KBM-7 (cell line): Measurements from ENCODE around the gene GPR18.

Experiments used
- DNase-seq: peaks from one replicate; pipeline ENCODE4 v3.0.0-alpha.2; 2015
- in situ Hi-C: fragments of 300-500 bp; cut with MboI; formaldehyde crosslinking; loops from 2 replicates; pipeline ENCODE4 v1.14.3; 2020; ENCODE audit warnings: low sequenced_read_pairs, low pct_unique_long_range_greater_than_20kb, mixed read lengths

GPR18 gene

DNA sequence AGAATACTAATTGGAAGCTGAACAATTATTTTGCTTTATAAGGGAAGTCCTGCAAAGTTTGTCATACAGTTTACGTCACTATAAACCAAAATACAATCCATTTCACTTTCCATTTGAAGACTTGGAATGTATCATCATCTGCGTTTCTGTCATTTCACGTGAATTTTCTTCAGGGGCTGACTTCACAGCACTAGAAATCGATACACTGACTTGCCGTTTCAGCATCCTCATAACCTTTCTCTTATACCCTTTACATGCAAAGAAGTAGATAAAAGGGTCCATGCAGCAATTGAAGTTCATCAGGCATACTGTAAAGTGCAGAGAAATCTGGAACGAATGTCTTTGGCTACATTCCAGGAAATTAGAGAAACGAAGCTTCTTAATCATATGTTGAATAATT lies 36.8 kb upstream of the GPR18 start:
- in situ Hi-C loops: no loop called here
- DNase-seq: no peak

DNA sequence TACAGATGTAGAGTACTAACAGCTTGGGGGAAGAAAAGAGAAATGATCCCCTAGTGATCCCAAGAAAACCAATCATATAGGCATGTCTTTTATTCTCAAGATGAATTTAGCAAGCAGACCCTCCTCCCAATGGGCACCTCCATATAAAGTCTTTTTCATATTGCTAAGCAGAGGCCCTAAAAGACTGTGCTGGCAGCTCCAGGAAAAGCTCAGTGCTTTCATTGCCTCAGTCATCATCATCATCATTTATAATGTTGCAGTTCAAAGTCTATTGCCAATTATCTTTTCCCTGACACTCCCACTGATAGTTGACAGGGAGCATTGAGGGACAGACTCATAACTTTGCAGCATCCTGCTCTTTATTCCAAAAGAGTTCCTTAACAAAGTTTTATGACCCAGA lies 36.0 kb upstream of the GPR18 start:
- in situ Hi-C loops: no loop called here
- no peak for DNase-seq

DNA sequence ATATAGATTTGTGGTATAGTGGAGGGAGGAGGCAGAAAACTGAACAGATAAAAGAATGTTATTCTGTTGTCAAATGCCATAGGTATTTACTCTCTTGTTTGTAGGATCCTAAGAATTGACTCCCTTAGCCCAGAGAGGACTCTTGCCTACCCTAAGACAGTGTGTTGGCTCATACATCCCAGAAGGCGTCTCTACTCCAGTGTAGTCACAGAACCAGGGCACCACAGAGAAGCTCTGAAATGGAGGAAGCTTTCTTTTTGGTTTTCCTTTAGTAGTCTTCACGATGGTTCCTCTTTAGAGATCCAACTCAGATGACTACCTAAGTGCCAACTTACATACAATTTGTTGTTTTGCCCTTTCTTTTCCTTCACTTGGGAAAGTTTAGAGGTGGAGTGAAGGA lies 35.0 kb upstream of the GPR18 start:
- in situ Hi-C loops: no loop called here
- DNase-seq: no peak

DNA sequence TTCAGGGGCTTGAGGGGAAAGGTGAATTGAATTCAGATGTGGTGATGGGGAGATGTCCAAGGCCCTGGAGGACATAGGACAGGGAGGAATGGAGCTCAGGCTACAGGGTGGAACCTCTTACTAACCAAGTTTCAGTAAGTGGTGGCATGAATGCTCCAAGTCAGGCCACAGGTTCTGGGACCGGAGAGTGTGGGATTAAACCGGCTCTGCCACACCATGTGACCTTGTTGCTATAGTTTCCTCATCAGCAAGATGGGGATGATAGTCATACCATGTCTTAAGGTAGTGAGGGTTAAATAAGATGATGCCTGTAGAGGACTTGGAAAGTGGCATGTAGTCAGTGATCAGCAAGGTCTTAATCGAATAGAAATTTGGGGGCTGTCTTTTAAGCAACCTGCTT lies 32.7 kb upstream of the GPR18 start:
- DNase-seq: no peak
- in situ Hi-C loops: no loop called here

DNA sequence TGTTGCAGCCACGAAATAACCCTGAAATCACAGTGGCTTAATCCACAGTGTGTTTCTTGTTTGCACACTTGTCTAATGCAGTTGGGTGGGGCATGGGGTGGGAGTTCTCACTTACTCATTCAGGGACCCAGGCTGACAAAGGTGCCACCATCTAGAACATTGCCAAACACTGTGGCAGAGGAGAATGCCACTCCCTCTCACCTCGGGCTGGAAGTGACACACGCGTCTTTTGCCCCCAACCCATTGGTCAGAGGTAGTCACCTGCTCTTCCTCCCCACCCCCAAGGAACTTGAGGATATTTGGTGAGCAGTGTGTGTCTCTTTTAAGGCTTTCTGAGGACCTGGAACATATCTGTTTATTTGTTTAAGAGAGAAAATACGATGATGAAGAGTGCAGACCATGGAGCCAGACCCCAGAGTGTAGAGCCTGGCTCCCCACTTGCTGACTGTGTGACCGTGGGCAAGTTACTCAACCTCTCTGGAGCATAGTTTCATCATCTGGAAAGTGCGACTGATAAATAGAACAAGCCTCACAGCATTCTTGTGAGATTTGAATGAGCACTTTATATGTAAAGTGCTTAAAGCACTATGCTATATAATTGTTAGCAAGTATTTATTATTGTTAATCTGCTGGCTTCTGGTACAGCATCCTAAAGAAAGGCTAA lies 31.6 kb upstream of the GPR18 start:
- in situ Hi-C loops: no loop called here
- no peak for DNase-seq

DNA sequence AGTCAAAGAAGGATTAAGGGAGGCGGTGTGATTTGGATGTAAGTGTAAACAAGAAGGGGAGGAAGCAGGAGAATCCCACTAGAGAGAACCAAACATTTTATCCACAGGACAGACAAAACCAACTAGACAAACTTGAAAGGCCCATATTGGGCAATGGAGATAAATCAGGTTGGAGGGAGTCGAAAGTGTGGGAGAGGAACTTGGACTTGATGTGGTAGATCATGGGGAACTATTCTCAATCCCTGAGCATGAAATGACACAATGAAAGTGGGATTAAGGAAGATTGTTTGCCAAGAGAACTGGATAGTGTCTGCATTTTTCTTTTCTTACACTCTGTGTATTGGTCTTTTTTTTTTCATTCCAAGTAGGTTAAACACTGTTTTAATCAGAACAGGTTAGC lies 31.1 kb upstream of the GPR18 start:
- DNase-seq: no peak
- in situ Hi-C loops: no loop called here

DNA sequence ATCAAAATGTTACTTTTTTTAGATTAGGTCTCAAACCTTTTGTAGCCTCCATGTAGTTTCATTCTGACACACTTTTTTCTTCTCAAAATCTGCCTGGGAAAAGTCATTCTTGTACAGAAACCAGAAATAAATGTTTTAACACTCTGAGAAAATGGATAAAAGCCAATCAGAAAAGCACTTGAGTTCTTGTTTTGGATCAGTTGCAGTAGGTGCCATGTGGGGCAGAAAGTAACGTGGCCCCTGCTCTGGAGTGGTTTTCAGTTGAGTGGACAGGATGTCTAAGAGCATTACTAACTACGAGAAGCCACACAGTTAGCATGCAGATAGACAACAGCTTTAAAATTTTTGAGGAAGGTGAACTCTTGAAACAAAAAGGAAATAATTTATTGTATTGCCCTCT lies 29.9 kb upstream of the GPR18 start:
- in situ Hi-C loops: no loop called here

DNA sequence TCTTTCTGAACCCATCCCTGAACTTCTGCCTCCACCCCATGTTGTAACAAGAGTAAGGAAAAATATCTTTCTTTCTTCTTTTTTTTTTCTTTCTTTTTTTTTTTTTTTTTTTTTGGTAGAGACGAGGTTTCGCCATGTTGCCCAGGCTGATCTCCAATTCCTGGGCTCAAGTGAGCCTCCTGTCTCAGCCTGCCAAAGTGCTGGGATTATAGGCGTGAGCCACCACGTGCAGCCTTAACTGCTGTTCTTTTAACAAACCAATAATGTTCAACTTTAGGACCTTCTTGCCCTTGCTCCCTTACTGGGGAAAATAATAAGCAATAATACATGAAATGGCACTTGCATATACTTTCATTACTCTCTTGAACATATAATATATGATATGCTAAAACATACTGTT lies 29.4 kb upstream of the GPR18 start:
- no peak for DNase-seq
- in situ Hi-C loops: no loop called here

More for the DNA sequence above, 29.9 kb upstream of the GPR18 start:
- DNase-seq: peak; percentile 28

DNA sequence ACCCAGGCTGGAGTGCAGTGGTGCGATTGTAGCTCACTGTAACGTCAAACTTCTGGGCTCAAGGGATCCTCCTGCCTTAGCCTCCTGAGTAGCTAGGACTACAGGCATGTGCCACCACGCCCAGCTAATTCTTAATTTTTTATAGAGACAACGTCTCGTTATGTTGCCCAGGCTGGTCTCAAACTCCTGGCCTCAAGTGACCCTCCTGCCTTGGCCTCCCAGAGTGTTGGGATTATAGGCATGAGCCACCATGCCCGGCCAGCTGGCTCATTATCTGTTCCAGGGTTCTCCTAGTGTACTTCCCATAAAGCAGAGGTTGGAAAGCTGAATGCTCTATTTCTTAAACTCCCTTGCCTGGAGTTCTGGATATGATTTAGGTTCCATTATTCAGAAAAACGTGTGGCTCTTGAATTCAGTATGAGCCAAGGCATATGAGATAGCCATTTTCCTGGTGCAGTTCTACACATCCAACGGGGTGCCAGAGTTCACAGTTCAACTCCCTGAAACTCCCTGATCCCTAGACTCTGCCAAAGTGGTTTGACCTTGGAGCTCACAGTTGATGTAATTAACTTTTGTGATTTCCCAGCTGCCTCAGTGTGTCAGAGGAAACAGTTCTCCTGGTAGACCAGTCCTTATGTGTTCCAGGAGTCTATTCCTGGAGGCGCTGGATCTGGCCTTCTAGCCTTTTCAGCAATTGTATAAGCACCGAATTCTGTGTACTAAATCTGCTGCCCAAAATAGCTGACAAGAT lies 27.4 kb upstream of the GPR18 start:
- no peak for DNase-seq
- in situ Hi-C loops: no loop called here

DNA sequence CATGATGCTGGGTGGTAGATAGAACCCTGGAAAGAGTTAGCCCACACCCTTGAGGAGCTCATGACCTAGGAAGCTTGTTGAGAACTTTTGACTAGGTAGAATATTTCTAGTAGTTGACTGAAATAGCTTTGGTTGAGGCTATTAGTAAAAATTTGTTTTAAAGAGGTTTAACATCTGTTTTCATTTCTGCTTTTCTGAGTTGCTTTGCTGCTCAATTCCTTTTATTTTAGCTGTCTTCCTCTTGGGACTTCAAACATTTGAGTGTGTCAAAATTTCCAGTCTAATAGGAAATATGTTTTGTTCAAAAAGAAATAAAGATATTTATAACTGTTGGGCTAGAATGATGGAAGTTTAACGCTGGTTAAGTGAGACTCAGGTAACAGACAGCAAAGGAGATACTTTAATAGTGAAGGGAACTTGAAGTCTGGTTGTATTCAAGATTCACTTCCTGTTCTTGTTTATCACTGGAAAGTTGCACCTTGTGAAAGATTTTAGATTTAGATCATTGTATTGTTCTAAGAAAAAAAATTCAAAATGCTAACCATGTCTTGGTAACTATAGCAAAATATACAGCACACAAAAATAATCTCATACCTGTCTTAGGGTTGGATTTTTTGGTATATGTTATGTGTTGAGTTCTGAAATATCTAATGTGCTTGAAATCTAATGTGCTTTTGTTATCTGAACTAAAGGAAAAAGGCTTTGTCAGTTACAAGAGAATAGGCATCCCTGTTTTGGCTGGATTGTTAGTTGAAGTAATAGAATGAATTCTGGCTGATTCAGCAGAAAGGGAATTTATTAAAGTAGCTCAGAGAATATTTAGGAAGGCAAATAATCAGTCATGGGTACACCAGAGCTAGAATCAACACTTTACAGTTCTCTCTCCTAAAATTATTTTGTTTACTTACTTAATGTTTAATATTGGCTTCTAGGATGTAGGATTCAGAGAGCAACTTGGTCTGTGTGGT lies 24.4 kb upstream of the GPR18 start:
- in situ Hi-C loops: no loop called here
- no peak for DNase-seq

DNA sequence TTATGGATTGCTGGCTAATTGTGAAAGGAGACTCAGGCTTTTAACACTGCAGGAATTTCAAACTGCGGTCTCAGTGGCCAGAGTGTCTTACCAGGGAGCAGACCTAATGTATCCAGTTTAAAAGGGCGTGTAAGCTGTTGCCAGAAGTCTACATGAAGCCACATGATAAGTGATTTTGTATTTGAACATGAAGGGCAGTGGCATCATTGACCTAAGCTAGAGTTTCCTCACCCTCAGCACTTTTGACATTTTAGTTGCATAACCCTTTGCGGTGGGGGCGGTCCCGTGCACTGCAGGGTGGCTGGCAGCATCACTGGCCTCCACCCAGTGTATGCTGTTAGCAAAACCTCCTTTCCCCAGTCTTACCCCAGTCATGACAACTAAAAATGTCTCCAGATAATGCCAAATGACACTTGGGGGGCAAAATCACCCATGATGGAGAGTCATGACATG lies 23.7 kb upstream of the GPR18 start:
- no peak for DNase-seq
- in situ Hi-C loops: no loop called here

DNA sequence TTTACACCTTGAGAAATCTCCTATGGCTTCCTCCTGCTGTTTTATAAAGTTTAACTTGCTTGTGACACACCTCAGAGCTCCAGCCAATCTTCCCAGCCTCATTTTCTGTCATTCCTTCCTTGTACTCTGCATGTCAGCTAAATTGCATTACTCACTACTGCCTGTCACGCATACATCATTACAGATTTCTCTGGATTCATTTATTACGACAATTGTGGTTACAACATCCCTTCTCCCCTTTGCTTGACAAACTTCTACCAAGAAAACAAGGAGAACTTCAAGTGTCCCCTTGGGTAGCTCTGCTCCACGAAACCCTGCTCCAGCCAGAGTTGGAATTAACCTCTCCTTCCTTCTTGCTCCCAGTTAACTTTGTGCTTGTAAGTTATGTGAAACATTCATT lies 22.0 kb upstream of the GPR18 start:
- in situ Hi-C loops: no loop called here
- DNase-seq: no peak

DNA sequence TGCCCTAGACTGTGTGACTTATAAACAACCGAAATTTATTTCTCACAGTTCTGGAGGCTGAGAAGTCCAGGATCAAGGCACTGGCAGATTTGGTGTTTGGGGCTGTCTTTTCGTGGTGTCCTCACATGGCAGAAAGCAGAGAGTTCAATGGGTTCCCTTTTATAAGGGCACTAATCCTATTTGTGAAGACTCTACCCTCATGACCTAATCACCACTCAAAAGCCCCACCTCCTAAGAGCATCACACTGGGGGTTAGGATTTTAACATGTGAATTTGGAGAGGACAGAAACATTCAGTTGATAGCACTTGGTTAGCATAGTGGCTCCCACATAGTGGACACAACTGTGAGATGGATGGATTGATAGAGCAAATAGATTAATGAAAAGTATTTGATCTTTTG lies 21.5 kb upstream of the GPR18 start:
- in situ Hi-C loops: no loop called here
- no peak for DNase-seq

DNA sequence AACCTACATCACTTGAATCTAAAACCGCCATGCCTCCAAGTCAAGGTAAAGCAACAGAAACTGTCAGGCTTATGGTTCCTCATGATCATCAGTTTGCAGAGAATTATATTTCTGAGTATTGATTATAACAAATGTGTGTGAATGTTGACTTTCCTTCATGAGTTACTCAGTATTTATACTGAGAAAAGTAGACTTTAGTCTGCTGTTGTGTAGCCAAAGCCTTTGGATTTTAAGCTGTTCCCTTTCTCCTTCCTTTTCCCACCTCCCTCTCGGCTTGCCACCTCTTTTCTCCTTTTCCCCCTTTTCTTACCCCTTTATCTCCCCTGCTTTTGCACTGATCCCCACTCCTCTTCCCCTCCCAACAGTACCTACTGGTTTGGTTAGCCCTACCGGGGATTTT lies 20.7 kb upstream of the GPR18 start:
- DNase-seq: no peak
- in situ Hi-C loops: no loop called here

DNA sequence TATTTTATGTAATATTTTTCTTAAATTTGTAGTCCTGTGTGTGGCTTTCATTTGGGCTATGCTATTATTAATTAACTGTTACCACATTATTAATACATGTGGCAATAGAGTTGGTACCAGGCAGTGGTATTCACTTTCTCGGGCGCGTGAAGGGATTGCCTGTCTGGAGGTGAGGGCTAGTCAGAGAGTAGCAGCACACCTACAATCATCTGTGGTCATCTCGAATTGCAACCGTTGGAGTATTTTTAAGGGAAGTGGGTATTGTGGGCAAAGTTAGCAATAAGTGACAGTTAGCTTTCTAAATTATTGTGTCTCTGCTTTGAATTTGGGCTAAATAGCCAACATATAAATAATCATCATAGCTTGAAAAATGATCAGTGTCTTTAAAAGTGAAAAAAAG lies 20.0 kb upstream of the GPR18 start:
- peak; percentile 30 for DNase-seq

DNA sequence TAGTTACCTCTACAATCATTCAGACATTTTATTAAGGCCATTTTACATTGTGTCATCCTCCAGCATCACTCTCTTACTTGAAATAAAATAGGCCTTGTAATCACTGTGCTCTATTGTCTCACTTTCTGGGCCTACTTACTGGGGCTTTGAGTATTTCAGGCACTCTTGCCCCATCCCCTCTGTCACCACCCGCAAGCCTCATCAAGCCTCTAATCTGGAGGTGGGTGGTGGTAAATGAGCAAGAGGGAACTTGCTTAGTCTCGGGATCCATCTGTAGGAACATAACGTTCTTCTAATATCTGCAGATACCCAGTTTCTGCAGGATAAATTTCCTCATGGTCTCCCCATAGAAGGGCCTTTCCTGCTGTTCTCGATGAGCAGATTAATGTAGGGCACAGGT lies 19.4 kb upstream of the GPR18 start:
- in situ Hi-C loops: no loop called here

More for the DNA sequence above, 20.0 kb upstream of the GPR18 start:
- in situ Hi-C loops: no loop called here

DNA sequence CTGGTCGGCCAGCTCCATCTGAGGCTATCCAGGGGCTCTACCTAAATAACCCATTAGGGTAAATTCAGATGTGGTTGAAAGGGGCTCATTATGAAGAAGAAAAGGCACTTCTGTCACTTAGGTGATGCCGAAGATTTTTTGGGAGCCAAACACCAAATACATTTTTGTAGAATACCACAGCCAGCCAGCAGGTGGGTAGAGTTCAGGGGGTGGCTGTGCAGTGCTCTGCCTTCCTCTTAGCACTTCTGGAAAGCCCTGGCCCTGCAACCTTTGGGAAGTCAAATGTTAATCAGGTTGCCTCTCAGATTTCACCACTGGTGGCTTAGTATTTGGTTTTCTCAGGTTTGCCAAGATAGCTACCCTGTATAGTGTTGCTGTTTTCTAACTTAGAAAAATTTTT lies 18.5 kb upstream of the GPR18 start:
- in situ Hi-C loops: no loop called here
- no peak for DNase-seq

More for the DNA sequence above, 19.4 kb upstream of the GPR18 start:
- DNase-seq: no peak

DNA sequence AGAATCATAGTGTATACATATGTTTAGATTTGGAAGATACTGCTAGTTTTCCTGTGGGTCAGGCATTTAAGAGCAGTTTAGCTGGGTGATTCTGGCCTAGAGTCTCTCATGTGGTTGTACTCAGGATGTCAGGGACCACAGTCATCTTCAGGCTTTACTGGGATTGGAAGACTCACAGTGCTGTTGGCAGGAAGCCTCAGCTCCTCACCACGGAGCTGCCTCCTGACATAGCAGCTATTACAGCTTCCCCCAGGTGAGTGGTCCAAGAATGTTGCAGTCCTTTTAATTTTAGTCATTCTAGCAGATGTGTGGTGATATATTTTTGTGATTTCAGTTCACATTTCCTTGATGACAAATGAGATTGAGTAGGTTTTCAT lies 16.9 kb upstream of the GPR18 start:
- in situ Hi-C loops: no loop called here
- no peak for DNase-seq

DNA sequence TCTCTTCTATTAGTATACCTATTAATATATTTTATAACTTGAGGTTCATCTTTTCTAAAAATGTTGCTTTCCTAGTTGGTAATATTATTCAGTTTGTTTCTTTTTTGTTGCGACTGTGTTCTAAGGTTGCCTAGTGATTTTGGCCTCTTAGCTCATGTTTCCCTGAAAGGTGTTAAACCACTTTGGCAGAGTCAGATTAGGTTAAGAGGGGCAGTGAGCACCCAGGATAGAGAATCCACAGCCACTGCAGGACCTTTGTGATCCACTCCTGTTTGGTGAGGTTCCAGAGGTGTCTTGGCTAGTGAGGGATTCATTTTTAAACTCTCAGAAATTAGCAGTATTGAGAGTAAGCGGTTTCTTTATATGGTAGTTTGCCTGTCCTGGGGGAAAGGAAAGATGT lies 14.9 kb upstream of the GPR18 start:
- no peak for DNase-seq
- in situ Hi-C loops: no loop called here

DNA sequence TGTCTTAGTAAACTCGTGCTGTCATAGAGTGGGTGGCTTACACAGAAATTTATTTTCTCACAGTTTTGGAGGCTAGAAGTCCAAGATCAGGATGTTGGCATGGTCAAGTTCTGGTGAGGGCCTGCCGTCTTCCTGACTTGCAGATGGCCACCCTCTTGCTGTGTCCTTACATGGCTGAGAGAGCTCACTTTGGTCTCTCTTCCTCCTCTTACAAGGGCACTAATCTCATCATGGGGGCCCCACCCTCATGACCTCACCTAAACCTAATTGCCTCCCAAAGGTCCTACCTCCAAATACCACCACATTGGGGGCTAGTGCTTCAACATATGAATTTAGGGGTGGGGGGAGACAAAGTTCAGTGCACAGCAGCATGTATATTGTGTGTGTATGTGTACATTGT lies 14.3 kb upstream of the GPR18 start:
- DNase-seq: no peak
- in situ Hi-C loops: no loop called here
